Calu3 (cell line): ENCODE data around the gene CTNNBIP1. TPM values are rescaled to one million over a fixed set of nuclear protein-coding genes. Genes with fewer than 3 reads are reported as not detected.

Source experiments
- BruUV-seq: library from RNA; stranded (reverse); fragments of 400-500 nt; replicated peaks from 2 replicates; lab custom pipeline; 2021; lab: Mats Ljungman, UMichigan
- CTCF ChIA-PET: fragments of 300-600 bp; sonication (Branson Sonifier 250); formaldehyde crosslinking; loops from one replicate; lab custom pipeline; 2022; ENCODE audit warnings: antibody characterized with exemption; lab: Charles Lee
- DNase-seq: peaks from one replicate; pipeline ENCODE4 v3.0.0; 2022
- H3K27ac Mint-ChIP-seq: one replicate; pipeline ENCODE4 v1.8.0; 2022; ENCODE audit warnings: mixed read lengths; ENCODE audit not compliant: unreplicated experiment
- H3K27me3 Mint-ChIP-seq: one replicate; pipeline ENCODE4 v1.8.0; 2022; ENCODE audit warnings: mixed read lengths; ENCODE audit not compliant: unreplicated experiment
- H3K36me3 Mint-ChIP-seq: one replicate; pipeline ENCODE4 v1.8.0; 2022; ENCODE audit warnings: mild to moderate bottlenecking, moderate library complexity, mixed read lengths; ENCODE audit not compliant: insufficient read depth, unreplicated experiment
- H3K4me1 Mint-ChIP-seq: one replicate; pipeline ENCODE4 v1.8.0; 2022; ENCODE audit warnings: mild to moderate bottlenecking, low read depth, mixed read lengths; ENCODE audit not compliant: unreplicated experiment
- H3K4me3 Mint-ChIP-seq: one replicate; pipeline ENCODE4 v1.8.0; 2022; ENCODE audit warnings: mild to moderate bottlenecking, low read depth, moderate library complexity, mixed read lengths; ENCODE audit not compliant: unreplicated experiment
- H3K9me3 Mint-ChIP-seq: one replicate; pipeline ENCODE4 v1.8.0; 2022; ENCODE audit warnings: low read depth, mixed read lengths; ENCODE audit not compliant: unreplicated experiment
- CTCF ChIP-seq: fragments of 200-600 bp; IDR thresholded peaks from one replicate; pipeline ENCODE4 v1.8.0; 2022; ENCODE audit warnings: antibody characterized with exemption; ENCODE audit not compliant: unreplicated experiment
- intact Hi-C: fragments of 100-400 bp; cut with micrococcal nuclease; formaldehyde crosslinking; loops from one replicate; pipeline ENCODE4 v1.10.0; 2022; ENCODE audit not compliant: unreplicated experiment
- total RNA-seq: library from RNA; stranded (reverse); gene quantifications from 2 replicates; pipeline ENCODE4 v1.2.3, GENCODE V29; 2022

Gene CTNNBIP1
- total RNA-seq, 1 experiment from 2014 or later = 11.8 TPM

GRCh38 chr1:9842781-9843575, 67.1 kb downstream of the CTNNBIP1 start:
- no peak for TF ChIP-seq CTCF
- Mint-ChIP-seq H3K27ac (no peak overlapping the region), H3K4me1 (no peaks in the 10 kb centered on the region), H3K9me3 (no peaks in the 10 kb centered on the region), H3K27me3 (no peaks in the 10 kb centered on the region), H3K4me3 (no peak overlapping the region), H3K36me3 (no peaks in the 10 kb centered on the region)
- intact Hi-C loops = no loop called here
- no TSS peak for BruUV-seq
- DNase-seq = no peak
- CTCF ChIA-PET = no interaction called here

GRCh38 chr1:9842073-9842711, 67.9 kb downstream of the CTNNBIP1 start:
- no TSS peak for BruUV-seq
- CTCF ChIA-PET = interaction anchor here (0.9 kb wide), 1 partner anchor 12 kb away, joined by 3 read pairs; no protein-coding TSS in a partner anchor
- no peak overlapping the region for H3K27ac Mint-ChIP-seq
- no peaks in the 10 kb centered on the region for H3K27me3 Mint-ChIP-seq
- no peak overlapping the region for H3K4me3 Mint-ChIP-seq
- H3K36me3 Mint-ChIP-seq = no peaks in the 10 kb centered on the region
- intact Hi-C loops = no loop called here
- H3K9me3 Mint-ChIP-seq = no peaks in the 10 kb centered on the region
- TF ChIP-seq CTCF = no peak
- no peak for DNase-seq
- no peaks in the 10 kb centered on the region for H3K4me1 Mint-ChIP-seq

GRCh38 chr1:9841460-9841859, 68.6 kb downstream of the CTNNBIP1 start:
- Mint-ChIP-seq H3K4me3 (no peak overlapping the region), H3K27ac (no peak overlapping the region), H3K4me1 (no peaks in the 10 kb centered on the region), H3K9me3 (no peaks in the 10 kb centered on the region), H3K27me3 (no peaks in the 10 kb centered on the region), H3K36me3 (no peaks in the 10 kb centered on the region)
- BruUV-seq = no TSS peak
- intact Hi-C loops = no loop called here
- DNase-seq = no peak
- CTCF ChIA-PET = no interaction called here
- TF ChIP-seq CTCF = no peak

GRCh38 chr1:9840176-9840575, 69.9 kb downstream of the CTNNBIP1 start:
- H3K9me3 Mint-ChIP-seq = no peaks in the 10 kb centered on the region
- H3K27me3 Mint-ChIP-seq = no peaks in the 10 kb centered on the region
- H3K4me1 Mint-ChIP-seq = no peaks in the 10 kb centered on the region
- H3K4me3 Mint-ChIP-seq = no peak overlapping the region
- DNase-seq = no peak
- no peak overlapping the region for H3K27ac Mint-ChIP-seq
- intact Hi-C loops = no loop called here
- no peak for TF ChIP-seq CTCF
- BruUV-seq = no TSS peak
- CTCF ChIA-PET = interaction anchor here (0.5 kb wide), 1 partner anchor 88 kb away, joined by 4 read pairs; no protein-coding TSS in a partner anchor
- no peaks in the 10 kb centered on the region for H3K36me3 Mint-ChIP-seq
